Islet of Langerhans (tissue), 1 donor: ENCODE results near the gene DBT.
"Not testable (repeated sequence)": the region's sequence is repeated elsewhere in the genome, so short reads cannot be mapped to it uniquely, and the experiment has no call there.

Experiments used
- FAIRE-seq: peaks from one replicate; lab custom pipeline; 2011; peaks lifted over from hg19 to GRCh38; lab: Jason Lieb, UNC

Gene DBT

DNA sequence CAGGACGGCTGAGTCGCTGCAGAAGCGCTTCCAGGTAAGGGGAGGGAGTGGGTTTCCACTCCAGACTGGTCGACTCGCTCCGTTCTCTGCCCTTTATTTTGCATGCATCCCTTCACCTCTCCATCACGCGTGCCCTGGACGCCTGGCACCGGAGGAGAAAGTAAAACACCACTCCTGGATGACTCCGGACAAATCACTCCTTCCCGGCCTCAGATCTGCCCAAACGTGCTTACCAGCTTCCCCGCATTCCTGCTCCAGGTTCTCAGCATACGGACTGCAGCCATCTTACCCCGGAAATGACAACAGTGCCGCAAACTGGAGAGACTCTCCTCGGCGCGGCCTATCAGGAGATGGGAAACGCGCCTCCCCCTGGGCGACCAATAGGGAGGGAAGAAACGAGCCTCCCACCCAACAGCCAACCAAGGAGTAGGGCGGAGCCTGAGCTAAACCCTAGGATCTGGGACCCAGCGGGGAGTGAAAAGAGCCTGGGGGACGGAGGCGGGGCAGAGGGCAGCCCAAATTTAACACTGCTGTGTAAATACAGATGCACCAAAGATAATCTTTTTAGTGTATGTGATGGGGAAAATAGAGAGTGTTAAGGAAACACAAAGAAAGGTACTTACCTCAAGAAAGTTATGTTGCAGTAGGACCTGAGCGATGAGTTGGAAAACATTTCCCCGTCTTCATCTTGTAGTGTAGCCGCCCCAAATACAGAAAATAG lies at the start of gene DBT:
TSS of gene DBT (minus strand) at position 298 of the 721 bp plus-strand sequence. CDS start at position 284, 14 bp downstream.
- FAIRE-seq, result peak; percentile 96

- no peak for FAIRE-seq
Measured at GRCh38 chr1:100298512-100298911, 48.9 kb upstream of the DBT start.

DNA sequence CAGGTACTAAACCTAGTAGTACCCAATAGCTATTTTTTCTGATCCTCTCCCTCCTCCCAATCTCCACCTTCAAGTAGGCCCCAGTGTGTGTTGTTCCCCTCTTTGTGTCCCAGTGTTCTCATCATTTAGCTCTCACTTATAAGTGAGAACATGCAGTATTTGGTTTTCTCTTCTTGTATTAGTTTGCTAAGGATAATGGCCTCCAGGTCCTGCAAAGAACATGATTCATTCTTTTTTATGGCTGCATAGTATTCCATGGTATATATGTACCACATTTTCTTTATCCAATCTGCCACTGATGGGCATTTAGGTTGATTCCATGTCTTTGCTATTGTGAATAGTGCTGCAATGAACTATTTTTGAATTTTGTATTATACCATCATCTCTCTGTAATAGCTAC lies 47.4 kb upstream of the DBT start:
- not testable (repeated sequence) for FAIRE-seq

DNA sequence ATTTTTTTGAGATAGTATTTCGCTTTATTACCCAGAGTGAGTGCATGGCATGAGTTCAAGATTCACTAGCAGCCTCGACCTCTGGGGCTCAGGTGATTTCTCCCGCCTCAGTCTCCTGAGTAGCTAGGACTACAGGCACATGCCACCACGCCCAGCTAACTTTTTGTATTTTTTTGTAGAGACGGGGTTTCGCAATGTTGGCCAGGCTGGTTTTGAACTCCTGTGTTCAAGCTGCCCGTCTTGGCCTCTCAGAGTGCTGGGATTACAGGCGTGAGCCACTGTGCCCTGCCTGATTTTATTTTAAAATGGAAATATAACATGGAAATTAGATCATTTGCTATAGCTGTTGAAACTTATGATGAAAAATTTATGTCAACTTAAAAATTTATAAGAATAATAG lies 46.5 kb upstream of the DBT start:
- FAIRE-seq, result no peak

DNA sequence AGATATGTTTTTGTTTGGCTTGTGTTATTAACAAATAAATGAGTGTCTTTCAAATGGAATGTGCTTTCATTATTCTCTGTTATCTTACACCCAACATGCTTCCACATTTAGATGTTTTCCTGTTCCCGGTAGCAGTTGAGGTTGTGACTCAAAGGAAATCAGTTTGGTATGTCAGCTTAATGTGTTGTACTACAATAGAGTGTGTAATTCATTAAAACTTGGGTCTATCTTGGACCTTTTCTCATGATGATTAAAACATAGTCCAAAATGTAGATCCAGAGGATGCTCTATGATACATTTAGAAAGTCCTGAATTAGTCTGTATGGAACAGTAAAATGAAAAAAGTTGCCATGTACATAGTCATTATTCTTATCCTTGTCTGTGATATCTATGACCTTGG lies 43.1 kb upstream of the DBT start:
- FAIRE-seq, result no peak

DNA sequence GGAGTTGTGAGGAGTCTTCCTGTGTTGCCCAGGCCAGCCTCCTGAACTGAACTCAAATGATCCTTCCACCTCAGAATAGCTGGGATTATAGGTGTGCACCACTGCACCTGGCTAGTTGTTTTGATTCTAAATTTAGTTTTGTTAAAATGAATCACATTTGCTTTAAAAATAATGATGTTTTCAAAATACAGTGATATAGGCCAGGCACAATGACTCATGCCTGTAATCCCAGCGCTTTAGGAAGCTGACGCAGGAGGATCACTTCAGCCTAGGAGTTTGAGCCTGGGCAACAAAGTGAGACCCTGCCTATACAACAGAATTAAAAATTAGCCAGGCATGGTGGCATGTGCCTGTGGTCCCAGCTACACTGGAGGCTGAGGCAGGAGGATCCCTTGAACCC lies 40.7 kb upstream of the DBT start:
- no peak for FAIRE-seq

GRCh38 chr1:100287162-100287561 lies 37.5 kb upstream of the DBT start:
- no peak for FAIRE-seq

DNA sequence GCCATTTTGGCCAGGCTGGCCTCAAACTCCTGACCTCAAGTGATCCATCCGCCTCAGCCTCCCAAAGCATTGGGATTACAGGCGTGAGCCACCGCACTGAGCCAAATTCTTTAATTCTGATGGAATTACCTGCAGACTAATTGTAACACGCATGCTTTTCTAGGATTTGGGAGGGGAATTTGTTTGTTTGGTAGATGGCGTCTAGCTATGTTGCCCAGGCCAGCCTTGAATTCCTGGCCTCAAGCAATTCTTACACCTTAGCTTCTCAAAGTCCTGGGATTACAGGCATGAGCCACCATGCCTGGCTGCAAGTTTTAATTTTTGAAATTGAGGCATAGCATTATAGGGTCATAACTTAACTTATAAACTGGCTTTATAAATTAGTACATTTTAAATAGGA lies 35.0 kb upstream of the DBT start:
- FAIRE-seq, result no peak

DNA sequence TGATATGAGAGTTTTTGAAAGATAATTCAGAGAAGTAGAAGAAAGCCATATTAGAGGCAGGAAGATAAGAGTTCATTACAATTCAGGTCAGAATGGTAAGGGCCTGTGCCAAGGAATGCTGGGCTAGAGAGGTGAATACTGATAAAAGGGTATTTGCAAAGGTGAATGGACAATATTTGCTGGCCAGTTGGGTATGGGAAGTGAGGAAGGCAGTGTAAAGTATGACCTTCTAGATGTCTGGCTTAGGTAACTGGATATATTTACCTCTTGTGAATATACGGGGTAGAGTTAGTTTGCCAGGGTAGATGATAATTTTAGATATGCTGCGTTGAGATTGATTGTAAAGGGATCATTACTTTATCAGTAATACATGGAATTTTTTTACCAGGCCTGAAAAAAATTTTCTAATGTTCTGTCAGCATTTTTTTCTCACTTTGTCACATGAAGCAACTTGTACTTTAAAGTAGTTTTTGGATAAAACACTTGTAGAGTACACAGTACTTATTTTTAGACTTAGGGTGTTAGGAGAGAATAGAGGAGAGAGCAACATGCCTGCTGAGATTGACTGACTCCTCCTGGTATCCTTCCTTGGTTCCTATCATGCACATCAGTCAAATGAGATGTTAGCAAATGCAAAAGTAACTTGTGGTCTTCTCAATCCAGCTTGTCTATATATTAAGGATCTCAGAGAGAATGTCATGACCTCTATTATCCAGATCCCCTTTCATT lies 30.5 kb upstream of the DBT start:
- no peak for FAIRE-seq

DNA sequence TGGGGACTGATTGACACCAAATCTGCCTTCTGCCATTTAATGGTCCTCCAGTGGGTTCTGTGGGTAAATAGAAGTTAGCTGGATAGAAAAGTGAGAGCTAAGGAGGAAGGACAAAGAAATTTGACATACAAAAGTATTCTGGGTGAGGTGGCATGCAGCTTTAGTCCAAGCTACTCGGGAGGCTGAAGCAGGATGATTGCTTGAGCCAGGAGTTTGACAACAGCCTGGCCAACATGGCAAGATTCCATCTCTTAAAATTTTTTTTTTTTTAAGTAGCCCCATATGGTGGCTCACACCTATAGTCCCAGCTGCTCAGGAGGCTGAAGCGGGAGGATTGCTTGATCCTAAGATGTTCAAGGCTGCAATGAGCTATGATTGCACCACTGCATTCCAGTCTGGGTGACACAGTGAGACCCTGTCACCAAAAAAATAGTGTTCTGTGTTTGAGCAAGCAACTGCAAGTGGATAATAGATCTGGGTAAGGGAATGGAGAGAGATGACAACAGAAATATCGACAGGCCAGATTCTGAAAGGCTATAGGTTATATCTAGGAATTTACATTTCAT lies 29.8 kb upstream of the DBT start:
- FAIRE-seq, result no peak

- no peak for FAIRE-seq
Measured at GRCh38 chr1:100277866-100278265, 28.2 kb upstream of the DBT start.

GRCh38 chr1:100268202-100268601 lies 18.6 kb upstream of the DBT start:
- no peak for FAIRE-seq

DNA sequence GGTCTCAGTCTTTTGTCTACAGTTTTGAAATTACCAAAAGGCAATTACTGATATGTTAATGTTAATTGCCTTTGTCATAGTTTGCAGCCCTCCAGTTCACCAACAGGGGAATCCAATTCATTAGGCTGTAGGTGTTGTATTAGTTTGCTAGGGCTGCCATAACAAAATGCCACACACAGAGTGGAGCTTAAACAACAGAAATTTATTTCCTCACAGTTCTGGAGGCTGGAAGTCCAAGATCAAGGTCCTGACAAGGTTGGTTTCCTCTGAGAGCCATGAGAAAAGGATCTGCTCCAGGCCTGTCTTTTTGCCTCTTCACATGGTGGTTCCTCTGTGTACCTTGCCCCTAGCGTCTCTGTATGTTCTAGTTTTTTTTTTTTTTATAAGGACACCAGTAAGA lies 17.6 kb upstream of the DBT start:
- no peak for FAIRE-seq

DNA sequence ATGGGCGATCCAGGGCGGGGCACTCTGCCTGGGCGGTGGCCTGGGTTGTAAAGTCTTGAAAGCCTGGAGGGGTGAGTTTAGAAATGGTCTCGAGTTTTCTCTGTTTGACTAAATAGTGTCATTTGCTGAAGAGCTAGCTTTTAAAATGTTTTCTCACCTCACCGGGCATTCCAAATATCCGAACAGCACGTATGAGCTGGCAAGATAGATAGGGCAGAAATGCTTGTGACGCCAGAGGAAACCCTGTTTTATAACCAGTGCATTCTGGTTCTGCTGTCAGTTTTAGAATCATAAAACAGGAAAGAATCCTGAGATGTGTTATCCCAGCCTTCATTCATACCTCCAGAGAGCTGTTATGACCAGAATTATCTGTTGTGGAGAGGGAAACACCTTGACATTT lies 17.1 kb upstream of the DBT start:
- FAIRE-seq, result no peak

DNA sequence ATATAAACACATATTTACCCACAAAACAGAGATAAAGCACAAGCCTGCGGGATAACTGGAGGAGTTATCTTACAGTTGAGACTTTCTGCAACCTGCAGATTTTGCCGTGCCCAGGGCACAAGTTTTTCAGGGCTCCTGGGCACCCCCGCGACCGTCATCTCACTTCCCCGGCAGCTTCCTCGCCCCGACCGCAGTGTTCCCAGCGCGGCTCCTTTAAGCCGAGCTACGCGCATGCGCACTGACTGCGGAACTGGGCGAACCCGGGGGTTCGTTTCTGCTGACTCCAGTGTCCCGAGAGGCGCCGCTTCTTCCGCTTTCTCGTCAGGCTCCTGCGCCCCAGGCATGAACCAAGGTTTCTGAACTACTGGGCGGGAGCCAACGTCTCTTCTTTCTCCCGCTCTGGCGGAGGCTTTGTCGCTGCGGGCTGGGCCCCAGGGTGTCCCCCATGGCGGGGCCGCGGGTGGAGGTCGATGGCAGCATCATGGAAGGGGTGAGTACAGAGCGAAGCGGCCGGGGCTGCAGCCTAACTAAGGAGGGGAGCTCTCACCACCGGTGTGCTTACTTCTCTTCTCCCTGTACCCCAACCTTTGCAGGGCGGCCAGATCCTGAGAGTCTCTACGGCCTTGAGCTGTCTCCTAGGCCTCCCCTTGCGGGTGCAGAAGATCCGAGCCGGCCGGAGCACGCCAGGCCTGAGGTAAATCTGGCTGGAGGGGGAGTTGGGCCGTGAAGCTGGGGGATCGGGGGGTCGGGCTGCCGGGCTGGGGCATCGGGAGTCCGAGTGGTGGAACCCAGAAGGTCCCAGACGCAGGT lies 16.5 kb upstream of the DBT start, which contains the start of gene RTCA:
TSS of gene RTCA (plus strand) at position 286 of the 810 bp plus-strand sequence. CDS start at position 446, 160 bp downstream.
- FAIRE-seq, result no peak

- no peak for FAIRE-seq
Measured at GRCh38 chr1:100265562-100265930, 15.9 kb upstream of the DBT start.

- FAIRE-seq, result not testable (repeated sequence)
Measured at GRCh38 chr1:100264081-100264480, 14.4 kb upstream of the DBT start.

- FAIRE-seq, result no peak
Measured at GRCh38 chr1:100261686-100262085, 12.1 kb upstream of the DBT start.

DNA sequence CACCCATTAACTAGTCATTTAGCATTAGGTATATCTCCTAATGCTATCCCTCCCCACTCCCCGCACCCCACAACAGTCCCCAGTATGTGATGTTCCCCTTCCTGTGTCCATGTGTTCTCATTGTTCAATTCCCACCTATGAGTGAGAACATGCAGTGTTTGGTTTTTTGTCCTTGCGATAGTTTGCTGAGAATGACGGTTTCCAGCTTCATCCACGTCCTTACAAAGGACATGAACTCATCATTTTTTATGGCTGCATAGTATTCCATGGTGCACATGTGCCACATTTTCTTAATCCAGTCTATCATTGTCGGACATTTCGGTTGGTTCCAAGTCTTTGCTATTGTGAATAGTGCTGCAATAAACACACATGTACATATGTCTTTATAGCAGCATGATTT lies 8.8 kb upstream of the DBT start:
- FAIRE-seq, result not testable (repeated sequence)

DNA sequence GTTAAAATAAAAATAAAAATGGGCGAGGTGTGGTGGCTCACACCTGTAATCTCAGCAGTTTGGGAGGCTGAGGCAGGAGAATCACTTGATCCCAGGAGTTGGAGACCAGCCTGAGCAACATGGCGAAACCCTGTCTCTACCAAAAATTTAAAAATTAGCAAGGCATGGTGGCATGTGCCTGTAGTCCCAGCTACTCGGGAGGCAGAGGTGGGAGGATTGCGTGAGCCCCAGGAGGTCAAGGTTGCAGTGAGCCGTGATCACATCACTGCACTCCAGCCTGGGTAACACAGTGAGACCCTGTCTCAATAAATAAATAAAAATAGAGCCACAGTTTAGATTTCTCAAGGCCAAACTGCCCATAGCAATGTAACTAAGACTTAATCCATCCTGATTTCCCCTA lies 6.6 kb upstream of the DBT start:
- not testable (repeated sequence) for FAIRE-seq

DNA sequence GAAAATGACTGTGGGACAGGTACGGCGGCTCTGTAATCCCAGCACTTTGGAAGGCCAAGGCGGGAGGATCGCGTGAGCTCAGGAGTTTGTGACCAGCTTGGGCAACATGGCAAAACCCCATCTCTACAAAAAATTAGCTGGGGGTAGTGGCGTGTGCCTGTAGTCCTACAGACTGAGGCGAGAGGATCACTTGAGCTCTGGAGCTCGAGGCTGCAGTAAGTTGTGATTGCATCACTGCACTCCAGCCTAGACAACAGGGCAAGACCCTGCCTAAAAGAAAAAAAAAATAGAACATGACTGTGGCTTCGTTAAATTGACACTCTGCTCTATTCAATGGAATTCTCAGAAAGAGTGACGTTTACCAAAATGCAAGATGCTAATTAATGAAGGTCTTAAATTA lies 3.9 kb upstream of the DBT start:
- no peak for FAIRE-seq

GRCh38 chr1:100252901-100253300 lies 3.3 kb upstream of the DBT start:
- FAIRE-seq, result no peak

- no peak for FAIRE-seq
Measured at GRCh38 chr1:100250807-100251206, 1.2 kb upstream of the DBT start.
